ENCODE measurements around the gene NUDT1.

GRCh38 chr7:2282185-2282751 lies 40.2 kb downstream of the NUDT1 start:
- TF ChIP-seq CTCF (IDR thresholded peaks at IDR 0.05) (no peak), POLR2A (IDR thresholded peaks at IDR 0.05) (no peak), POLR2AphosphoS5 (IDR thresholded peaks at IDR 0.05) (no peak), EP300 (IDR thresholded peaks at IDR 0.05; ENCODE audit: low read depth) (no peak)

Measured in transverse colon (tissue), 4 donors.